ENCODE measurements around the gene SLC25A13. TPM values are rescaled to one million over a fixed set of nuclear protein-coding genes. Genes with fewer than 3 reads are reported as not detected.

The SLC25A13 gene
- total RNA-seq, 1 donor from 2014 or later, result 28.5 TPM

DNA sequence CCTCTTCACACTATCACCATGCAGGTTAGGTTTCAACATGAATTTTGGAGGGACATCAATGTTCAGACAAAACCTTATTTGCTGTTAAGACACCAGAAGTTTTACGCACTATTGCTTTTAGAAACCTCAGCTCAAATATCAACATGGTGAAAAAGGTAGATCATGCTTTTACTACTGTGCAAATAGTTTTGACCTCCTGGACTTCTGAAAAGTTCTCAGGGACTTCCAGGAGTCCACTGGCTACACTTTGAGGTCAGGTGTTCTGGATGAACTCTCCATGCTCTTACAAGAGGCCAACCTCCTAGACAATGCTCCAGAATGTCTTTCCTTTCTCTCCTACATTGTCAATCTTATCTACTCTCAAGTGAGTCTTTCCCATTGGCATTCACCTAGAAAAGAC is 55.9 kb downstream of the SLC25A13 start:
- Mint-ChIP-seq H3K4me1 (peaks cover 3% of the 10 kb centered on the region), H3K9me3 (peaks cover 5% of the 10 kb centered on the region), H3K36me3 (ENCODE audit: low read depth) (peaks cover 42% of the 10 kb centered on the region), H3K27ac (no peak overlapping the region), H3K4me3 (no peak overlapping the region), H3K27me3 (no peaks in the 10 kb centered on the region)
- no peak for ATAC-seq (ENCODE audit: low read depth)
- CTCF ChIA-PET, result no interaction called here
- DNase-seq, result no peak
- POLR2A ChIA-PET, result no interaction called here
- intact Hi-C loops (cut with micrococcal nuclease), result no loop called here
- TF ChIP-seq, protein P1, sequence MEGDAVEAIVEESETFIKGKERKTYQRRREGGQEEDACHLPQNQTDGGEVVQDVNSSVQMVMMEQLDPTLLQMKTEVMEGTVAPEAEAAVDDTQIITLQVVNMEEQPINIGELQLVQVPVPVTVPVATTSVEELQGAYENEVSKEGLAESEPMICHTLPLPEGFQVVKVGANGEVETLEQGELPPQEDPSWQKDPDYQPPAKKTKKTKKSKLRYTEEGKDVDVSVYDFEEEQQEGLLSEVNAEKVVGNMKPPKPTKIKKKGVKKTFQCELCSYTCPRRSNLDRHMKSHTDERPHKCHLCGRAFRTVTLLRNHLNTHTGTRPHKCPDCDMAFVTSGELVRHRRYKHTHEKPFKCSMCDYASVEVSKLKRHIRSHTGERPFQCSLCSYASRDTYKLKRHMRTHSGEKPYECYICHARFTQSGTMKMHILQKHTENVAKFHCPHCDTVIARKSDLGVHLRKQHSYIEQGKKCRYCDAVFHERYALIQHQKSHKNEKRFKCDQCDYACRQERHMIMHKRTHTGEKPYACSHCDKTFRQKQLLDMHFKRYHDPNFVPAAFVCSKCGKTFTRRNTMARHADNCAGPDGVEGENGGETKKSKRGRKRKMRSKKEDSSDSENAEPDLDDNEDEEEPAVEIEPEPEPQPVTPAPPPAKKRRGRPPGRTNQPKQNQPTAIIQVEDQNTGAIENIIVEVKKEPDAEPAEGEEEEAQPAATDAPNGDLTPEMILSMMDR (IDR thresholded peaks at IDR 0.05), result no peak

DNA sequence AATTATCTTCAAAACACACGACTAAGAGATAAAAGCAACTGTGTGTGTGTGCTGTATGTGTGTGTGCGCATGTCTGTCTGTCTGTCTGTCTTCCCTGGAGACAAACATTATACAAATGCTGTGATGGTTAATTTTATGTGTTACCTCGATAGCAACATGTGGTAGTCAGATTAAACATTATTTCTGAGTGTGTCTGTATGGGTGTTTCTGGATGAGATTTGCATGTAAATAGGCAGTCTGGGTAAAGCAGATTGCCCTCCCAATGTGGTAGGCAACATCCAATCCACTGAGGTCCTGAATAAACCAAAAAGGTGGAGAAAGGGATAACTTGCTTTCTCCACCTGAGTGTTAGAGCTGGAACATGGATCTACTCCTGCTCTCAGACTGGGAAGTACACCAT is 67.9 kb downstream of the SLC25A13 start:
- intact Hi-C loops (cut with micrococcal nuclease), result no loop called here
- TF ChIP-seq, protein P1 (IDR thresholded peaks at IDR 0.05), result no peak
- POLR2A ChIA-PET, result no interaction called here
- ATAC-seq (ENCODE audit: low read depth), result no peak
- Mint-ChIP-seq H3K36me3 (ENCODE audit: low read depth) (peaks cover 28% of the 10 kb centered on the region), H3K4me3 (no peak overlapping the region), H3K4me1 (peaks cover 10% of the 10 kb centered on the region), H3K27me3 (no peaks in the 10 kb centered on the region), H3K27ac (no peak overlapping the region), H3K9me3 (peaks cover 23% of the 10 kb centered on the region)
- DNase-seq, result no peak
- CTCF ChIA-PET, result no interaction called here

DNA sequence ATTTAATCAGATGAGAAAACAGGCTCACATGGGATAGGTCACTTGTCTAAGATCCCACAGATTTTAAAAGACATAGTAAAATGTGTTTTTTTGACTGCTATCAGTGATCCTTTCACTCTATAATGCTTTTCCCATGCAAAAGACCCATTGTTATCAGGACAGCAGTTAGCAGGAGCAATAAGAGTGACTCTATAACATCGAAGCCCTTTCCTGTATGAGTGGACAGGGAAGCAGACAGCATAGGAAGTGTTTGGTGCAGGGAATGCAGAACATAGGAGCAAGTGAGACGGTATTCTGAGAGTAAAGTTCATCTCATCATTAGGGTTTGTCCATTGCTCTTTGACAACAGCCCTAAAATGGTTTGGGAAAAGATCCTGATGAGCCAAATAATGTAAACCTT is 68.5 kb downstream of the SLC25A13 start:
- peaks cover 10% of the 10 kb centered on the region for H3K4me1 Mint-ChIP-seq
- TF ChIP-seq, protein P1 (IDR thresholded peaks at IDR 0.05), result no peak
- ChIA-PET POLR2A (no interaction called here), CTCF (no interaction called here)
- DNase-seq (no peak), ATAC-seq (ENCODE audit: low read depth) (no peak)
- intact Hi-C loops (cut with micrococcal nuclease), result no loop called here
- H3K27ac Mint-ChIP-seq, result no peak overlapping the region
- H3K36me3 Mint-ChIP-seq (ENCODE audit: low read depth), result peaks cover 26% of the 10 kb centered on the region
- H3K9me3 Mint-ChIP-seq, result peaks cover 23% of the 10 kb centered on the region
- no peaks in the 10 kb centered on the region for H3K27me3 Mint-ChIP-seq
- no peak overlapping the region for H3K4me3 Mint-ChIP-seq

DNA sequence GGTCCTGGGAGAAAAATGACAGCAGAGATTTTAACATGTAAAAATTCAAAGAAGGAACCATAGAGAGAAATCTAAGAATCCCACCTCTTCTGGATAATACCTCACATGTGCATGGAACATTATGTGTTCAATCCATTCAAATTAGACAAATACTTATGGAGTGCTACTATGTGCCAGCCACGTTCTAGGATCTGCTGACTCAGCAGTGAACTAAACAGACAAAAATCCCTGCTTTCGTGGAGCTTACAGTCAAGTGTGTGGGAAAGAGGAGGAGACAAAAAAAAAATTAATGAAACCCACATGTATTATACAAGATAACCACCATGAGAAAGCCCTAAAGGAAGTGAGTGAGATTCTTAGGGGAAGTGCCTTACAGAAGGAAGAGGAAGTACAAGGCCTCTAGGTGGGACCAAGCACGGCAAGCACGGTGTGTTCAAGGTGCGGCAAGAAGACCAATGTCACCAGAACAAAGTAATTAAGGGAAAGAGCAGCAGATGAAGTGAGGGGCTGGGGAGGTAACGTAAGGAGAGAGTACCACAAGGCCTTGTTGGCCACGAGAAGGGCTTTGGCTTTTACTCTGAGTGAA is 71.0 kb downstream of the SLC25A13 start:
- TF ChIP-seq, protein P1 (IDR thresholded peaks at IDR 0.05), result no peak
- peaks cover 6% of the 10 kb centered on the region for H3K9me3 Mint-ChIP-seq
- intact Hi-C loops (cut with micrococcal nuclease), result no loop called here
- peaks cover 12% of the 10 kb centered on the region for H3K36me3 Mint-ChIP-seq (ENCODE audit: low read depth)
- no peaks in the 10 kb centered on the region for H3K27me3 Mint-ChIP-seq
- no peak overlapping the region for H3K27ac Mint-ChIP-seq
- ChIA-PET POLR2A (no interaction called here), CTCF (no interaction called here)
- ATAC-seq (ENCODE audit: low read depth), result no peak
- H3K4me1 Mint-ChIP-seq, result peaks cover 10% of the 10 kb centered on the region
- no peak for DNase-seq
- no peak overlapping the region for H3K4me3 Mint-ChIP-seq

DNA sequence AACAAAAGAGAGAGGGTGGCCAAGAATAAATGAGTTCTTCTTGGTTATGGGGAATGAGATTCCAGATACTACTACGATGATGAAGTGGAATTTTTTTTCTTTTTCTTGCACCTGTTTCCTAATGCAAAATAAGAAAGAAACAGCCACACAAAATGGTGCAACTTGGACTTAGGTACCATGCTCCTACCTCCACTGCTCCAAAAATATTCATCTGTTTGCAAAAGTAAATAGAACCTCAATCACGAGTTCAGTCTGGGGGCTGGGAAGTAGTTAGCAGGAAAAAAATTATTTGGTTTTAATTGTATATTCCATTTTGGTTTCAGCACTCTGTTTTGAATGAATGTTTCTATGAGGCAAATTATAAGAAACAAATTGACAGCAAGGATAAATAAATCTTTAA is 73.5 kb downstream of the SLC25A13 start:
- ChIA-PET CTCF (no interaction called here), POLR2A (no interaction called here)
- Mint-ChIP-seq H3K9me3 (peaks cover 5% of the 10 kb centered on the region), H3K36me3 (ENCODE audit: low read depth) (peaks cover 7% of the 10 kb centered on the region), H3K27me3 (no peaks in the 10 kb centered on the region), H3K4me1 (peaks cover 10% of the 10 kb centered on the region), H3K27ac (no peak overlapping the region), H3K4me3 (no peak overlapping the region)
- no peak for DNase-seq
- intact Hi-C loops (cut with micrococcal nuclease), result no loop called here
- TF ChIP-seq, protein P1 (IDR thresholded peaks at IDR 0.05), result no peak
- ATAC-seq (ENCODE audit: low read depth), result no peak

All from activated B cell treated with CpG ODN at 0.5 μM for 24 hours (primary cell).